ENCODE measurements around the gene SLC5A10.
"Not testable (repeated sequence)": the region's sequence is repeated elsewhere in the genome, so short reads cannot be mapped to it uniquely, and the experiment has no call there.

SLC5A10 gene

GRCh38 chr17:19022747-19023146 is 70.8 kb downstream of the SLC5A10 start:
- Histone ChIP-seq H3K4me1 (peaks cover 0 to 42% (median 30%) of the 10 kb centered on the region in 10 experiments; a peak in 16 of 20 replicates), H3K27ac (peak overlapping the region in 1 of 11 experiments; percentile 28; a peak in 1 of 22 replicates), H4K20me1 (peaks cover 0 to 70% (median 58%) of the 10 kb centered on the region in 11 experiments; a peak in 20 of 22 replicates), H3K4me3 (no peak overlapping the region), H3K36me3 (peaks cover 21 to 41% (median 32%) of the 10 kb centered on the region in 11 experiments), H3K9ac (peak overlapping the region in 5 of 11 experiments; percentile 1 to 24 (median 10); a peak in 4 of 22 replicates), H3K27me3 (no peaks in the 10 kb centered on the region), H3K4me2 (peak overlapping the region in 8 of 11 experiments; percentile 23 to 54 (median 40); a peak in 16 of 22 replicates), H3K9me3 (replicated peaks in 1 of 11) (no peaks in the 10 kb centered on the region)
- TF ChIP-seq Cebpa-rat (IDR thresholded peaks at IDR 0.05), result no peak

GRCh38 chr17:19023209-19023999 is 71.4 kb downstream of the SLC5A10 start:
- no peak for TF ChIP-seq Cebpa-rat (IDR thresholded peaks at IDR 0.05)
- peaks cover 21 to 41% (median 32%) of the 10 kb centered on the region in 11 experiments for H3K36me3 ChIP-seq

DNA sequence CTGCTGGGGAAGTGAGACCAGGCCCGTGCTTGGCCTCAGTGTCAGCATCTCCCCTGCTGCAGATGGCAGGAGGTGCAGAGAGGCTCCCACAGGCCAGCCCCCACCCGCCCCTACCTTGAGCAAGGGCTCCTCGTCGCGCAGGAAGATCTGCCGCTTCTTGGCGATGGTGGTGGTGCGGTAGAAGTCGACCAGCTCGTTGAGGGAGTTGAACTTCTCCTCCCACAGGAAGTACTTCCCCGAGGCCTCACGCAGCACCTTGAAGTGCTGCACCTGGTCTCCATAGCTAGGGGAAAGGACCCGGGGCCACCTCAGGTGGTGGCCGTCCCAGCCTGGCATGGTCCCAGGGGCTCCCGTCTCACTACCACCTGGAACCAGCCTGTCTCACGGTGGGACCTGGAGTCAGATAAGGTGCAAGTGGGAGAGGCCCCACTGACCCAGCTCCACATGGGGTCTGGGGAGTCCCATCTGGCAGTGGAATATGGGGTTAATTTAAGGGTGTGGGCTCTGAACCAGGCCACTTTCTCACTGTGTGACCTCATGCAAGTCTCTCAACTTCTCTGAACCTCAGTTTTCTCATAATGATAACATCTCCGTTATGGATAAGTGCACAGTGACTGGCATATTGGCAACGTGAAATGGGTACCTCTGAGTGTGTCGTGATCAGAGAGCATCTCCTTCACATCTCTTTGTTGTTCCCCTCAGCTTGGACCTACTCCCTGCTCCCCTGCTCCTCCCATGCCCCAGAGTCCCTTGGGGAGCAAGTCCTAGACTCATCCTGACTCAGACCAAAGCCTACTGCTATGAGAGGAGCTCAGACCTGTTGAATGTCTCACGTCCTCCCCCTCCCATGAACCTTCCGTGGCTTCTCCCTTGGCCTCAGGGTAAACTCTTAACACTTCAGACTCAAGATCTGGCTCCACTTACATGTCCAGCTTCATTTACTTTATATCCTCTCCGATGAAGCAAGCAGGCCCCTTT is 72.4 kb downstream of the SLC5A10 start:
- Histone ChIP-seq H3K27me3 (no peaks in the 10 kb centered on the region), H3K4me2 (peak overlapping the region in 3 of 11 experiments; percentile 4 to 21 (median 15); a peak in 2 of 22 replicates), H3K36me3 (peaks cover 21 to 41% (median 32%) of the 10 kb centered on the region in 11 experiments), H4K20me1 (peaks cover 0 to 54% (median 48%) of the 10 kb centered on the region in 11 experiments; a peak in 20 of 22 replicates), H3K27ac (no peak overlapping the region; a peak in 1 of 22 replicates), H3K9ac (no peak overlapping the region), H3K9me3 (replicated peaks in 1 of 11) (no peaks in the 10 kb centered on the region), H3K4me1 (peaks cover 0 to 37% (median 28%) of the 10 kb centered on the region in 10 experiments; a peak in 16 of 20 replicates), H3K4me3 (no peak overlapping the region)
- no peak for TF ChIP-seq Cebpa-rat (IDR thresholded peaks at IDR 0.05)

More at GRCh38 chr17:19023209-19023999, 71.4 kb downstream of the SLC5A10 start:
- Histone ChIP-seq H3K27me3 (no peaks in the 10 kb centered on the region), H4K20me1 (peaks cover 0 to 64% (median 54%) of the 10 kb centered on the region in 11 experiments; a peak in 20 of 22 replicates), H3K4me3 (no peak overlapping the region), H3K27ac (peak overlapping the region in 1 of 11 experiments; percentile 28; a peak in 1 of 22 replicates), H3K4me1 (peaks cover 0 to 42% (median 30%) of the 10 kb centered on the region in 10 experiments; a peak in 16 of 20 replicates), H3K9ac (peak overlapping the region in 3 of 11 experiments; percentile 1 to 24 (median 1); a peak in 2 of 22 replicates), H3K9me3 (replicated peaks in 1 of 11) (no peaks in the 10 kb centered on the region), H3K4me2 (peak overlapping the region in 8 of 11 experiments; percentile 23 to 54 (median 40); a peak in 15 of 22 replicates)

DNA sequence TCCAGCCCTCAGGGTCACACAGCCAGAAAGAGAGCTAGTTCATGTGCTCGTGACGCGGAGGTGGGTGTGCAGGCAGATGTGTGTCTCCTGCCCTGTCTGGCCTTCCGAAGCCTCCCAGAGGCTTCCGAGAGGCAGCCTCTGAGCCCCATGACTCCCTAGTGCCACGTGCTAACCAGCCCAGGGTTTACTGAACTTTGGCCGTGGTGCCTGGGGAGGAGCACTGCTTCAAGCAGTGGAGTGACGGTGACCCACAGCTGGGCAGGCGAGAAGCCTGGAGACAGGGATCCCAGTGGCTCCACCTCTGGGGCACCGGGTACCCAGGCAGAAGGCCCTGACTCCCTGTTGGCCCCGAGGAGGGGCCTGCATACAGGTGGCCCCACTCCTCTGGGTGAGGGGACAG is 76.7 kb downstream of the SLC5A10 start:
- not testable (repeated sequence) for H3K27me3 ChIP-seq; H3K9me3 ChIP-seq (replicated peaks in 1 of 11); H3K4me3 ChIP-seq; H3K27ac ChIP-seq; H3K9ac ChIP-seq; H3K4me2 ChIP-seq
- peaks cover 7 to 13% (median 10%) of the 10 kb centered on the region in 11 experiments; a peak in 20 of 22 replicates for H3K36me3 ChIP-seq
- peaks cover 0 to 14% (median 14%) of the 10 kb centered on the region in 11 experiments; a peak in 17 of 22 replicates for H4K20me1 ChIP-seq
- H3K4me1 ChIP-seq, result peaks cover 0 to 14% (median 13%) of the 10 kb centered on the region in 10 experiments; a peak in 15 of 20 replicates

- not testable (repeated sequence) for H3K27me3 ChIP-seq; H4K20me1 ChIP-seq; H3K27ac ChIP-seq; H3K9me3 ChIP-seq (replicated peaks in 1 of 11); H3K4me2 ChIP-seq; H3K4me1 ChIP-seq; H3K36me3 ChIP-seq; H3K9ac ChIP-seq; H3K4me3 ChIP-seq
Observed at GRCh38 chr17:19029740-19030139, 77.8 kb downstream of the SLC5A10 start.

- H4K20me1 ChIP-seq; H3K4me1 ChIP-seq; H3K27me3 ChIP-seq; H3K36me3 ChIP-seq; H3K4me3 ChIP-seq; H3K27ac ChIP-seq; H3K4me2 ChIP-seq; H3K9me3 ChIP-seq (replicated peaks in 1 of 11); H3K9ac ChIP-seq: not testable (repeated sequence)
Observed at GRCh38 chr17:19030771-19031449, 78.9 kb downstream of the SLC5A10 start.

- H3K4me1 ChIP-seq; H3K9ac ChIP-seq; H3K27me3 ChIP-seq; H3K36me3 ChIP-seq; H4K20me1 ChIP-seq; H3K27ac ChIP-seq; H3K4me2 ChIP-seq; H3K9me3 ChIP-seq (replicated peaks in 1 of 11); H3K4me3 ChIP-seq: not testable (repeated sequence)
Observed at GRCh38 chr17:19031729-19032128, 79.8 kb downstream of the SLC5A10 start.

- not testable (repeated sequence) for H3K4me1 ChIP-seq; H3K27ac ChIP-seq; H3K4me3 ChIP-seq; H4K20me1 ChIP-seq; H3K9me3 ChIP-seq (replicated peaks in 1 of 11); H3K36me3 ChIP-seq; H3K4me2 ChIP-seq; H3K9ac ChIP-seq; H3K27me3 ChIP-seq
Observed at GRCh38 chr17:19032377-19032988, 80.5 kb downstream of the SLC5A10 start.

- H3K36me3 ChIP-seq; H3K27ac ChIP-seq; H3K4me1 ChIP-seq; H3K27me3 ChIP-seq; H4K20me1 ChIP-seq; H3K4me3 ChIP-seq; H3K4me2 ChIP-seq; H3K9me3 ChIP-seq (replicated peaks in 1 of 11); H3K9ac ChIP-seq: not testable (repeated sequence)
Observed at GRCh38 chr17:19036186-19036585, 84.2 kb downstream of the SLC5A10 start.

DNA sequence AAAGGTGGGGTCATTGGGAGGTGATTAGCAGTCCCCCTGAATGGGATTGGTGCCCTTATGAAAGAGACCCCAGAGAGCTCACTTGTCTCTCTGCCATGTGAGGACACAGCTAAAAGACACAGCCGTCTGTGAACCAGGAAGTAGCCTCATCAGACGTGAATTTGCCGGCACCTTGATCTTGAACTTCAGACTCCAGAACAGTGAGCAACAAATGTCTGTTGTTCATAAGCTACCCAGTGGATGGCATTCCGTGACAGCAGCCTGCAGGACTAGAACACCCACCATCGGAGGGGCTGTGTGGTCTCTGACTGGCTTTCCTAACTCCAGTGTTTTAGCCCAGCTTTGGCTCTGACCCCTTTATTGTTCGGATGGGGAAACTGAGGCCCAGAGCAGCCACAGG is 85.6 kb downstream of the SLC5A10 start:
- not testable (repeated sequence) for H4K20me1 ChIP-seq; H3K27ac ChIP-seq; H3K9me3 ChIP-seq (replicated peaks in 1 of 11); H3K4me2 ChIP-seq; H3K36me3 ChIP-seq; H3K27me3 ChIP-seq; H3K9ac ChIP-seq; H3K4me3 ChIP-seq; H3K4me1 ChIP-seq

DNA sequence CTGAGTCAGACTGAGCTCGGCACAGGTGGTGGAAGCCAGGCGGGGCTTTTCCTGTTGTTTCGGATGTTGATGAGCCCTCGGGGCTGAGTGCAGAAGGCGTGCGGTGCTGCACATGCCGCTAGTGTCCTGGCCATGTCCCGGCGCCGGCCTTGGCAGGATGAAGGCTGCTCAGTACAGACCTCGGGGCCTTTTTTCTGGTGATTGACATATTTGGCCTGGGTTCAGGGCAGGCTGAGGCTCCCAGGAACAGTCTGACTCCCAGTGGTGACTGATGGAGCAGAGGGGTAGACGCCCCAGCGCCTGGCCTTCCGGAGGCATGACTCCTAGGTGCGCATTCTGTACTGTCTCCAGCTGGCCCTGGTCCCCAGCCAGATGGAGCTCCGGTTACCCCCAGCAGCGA is 86.0 kb downstream of the SLC5A10 start:
- H3K9ac ChIP-seq; H3K4me1 ChIP-seq; H3K4me2 ChIP-seq; H3K27me3 ChIP-seq; H4K20me1 ChIP-seq; H3K36me3 ChIP-seq; H3K27ac ChIP-seq; H3K9me3 ChIP-seq (replicated peaks in 1 of 11); H3K4me3 ChIP-seq: not testable (repeated sequence)

- not testable (repeated sequence) for H3K4me3 ChIP-seq; H3K27me3 ChIP-seq; H3K4me2 ChIP-seq; H3K4me1 ChIP-seq; H3K36me3 ChIP-seq; H3K9ac ChIP-seq; H3K9me3 ChIP-seq (replicated peaks in 1 of 11); H3K27ac ChIP-seq; H4K20me1 ChIP-seq
Observed at GRCh38 chr17:19038730-19039129, 86.8 kb downstream of the SLC5A10 start.

Data from BLaER1 treated with 17β-estradiol and CSF1 and Interleukin-3, amounts not matched to agents 10 nM and 100 nM (cell line).